Measurements from ENCODE around the gene C4B.
"Not testable (repeated sequence)": the region's sequence is repeated elsewhere in the genome, so short reads cannot be mapped to it uniquely, and the experiment has no call there.

The C4B gene

GRCh38 chr6:31981744-31982143, 32.9 kb upstream of the C4B start, which contains the start of gene C4A:
Gene C4A, plus strand, starts transcription at chr6:31982057. Its CDS starts 51 bp downstream, at chr6:31982108.
- not testable (repeated sequence) for DNase-seq

- DNase-seq = not testable (repeated sequence)
Measured at GRCh38 chr6:31989363-31989762, 25.2 kb upstream of the C4B start.

DNA sequence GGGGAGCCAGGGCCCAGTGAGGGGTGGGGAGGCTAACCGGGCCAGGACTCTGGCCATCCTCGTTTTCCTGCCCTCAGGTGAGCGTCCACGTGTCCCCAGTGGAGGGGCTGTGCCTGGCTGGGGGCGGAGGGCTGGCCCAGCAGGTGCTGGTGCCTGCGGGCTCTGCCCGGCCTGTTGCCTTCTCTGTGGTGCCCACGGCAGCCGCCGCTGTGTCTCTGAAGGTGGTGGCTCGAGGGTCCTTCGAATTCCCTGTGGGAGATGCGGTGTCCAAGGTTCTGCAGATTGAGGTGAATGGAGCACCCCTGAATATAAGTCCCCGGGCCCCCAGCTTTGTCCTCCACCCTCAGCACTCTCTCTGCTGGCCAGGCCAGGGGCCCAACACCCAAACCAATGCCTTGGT, 20.2 kb upstream of the C4B start:
- DNase-seq = not testable (repeated sequence)

- DNase-seq = not testable (repeated sequence)
Measured at GRCh38 chr6:31996385-31996784, 18.2 kb upstream of the C4B start.

DNA sequence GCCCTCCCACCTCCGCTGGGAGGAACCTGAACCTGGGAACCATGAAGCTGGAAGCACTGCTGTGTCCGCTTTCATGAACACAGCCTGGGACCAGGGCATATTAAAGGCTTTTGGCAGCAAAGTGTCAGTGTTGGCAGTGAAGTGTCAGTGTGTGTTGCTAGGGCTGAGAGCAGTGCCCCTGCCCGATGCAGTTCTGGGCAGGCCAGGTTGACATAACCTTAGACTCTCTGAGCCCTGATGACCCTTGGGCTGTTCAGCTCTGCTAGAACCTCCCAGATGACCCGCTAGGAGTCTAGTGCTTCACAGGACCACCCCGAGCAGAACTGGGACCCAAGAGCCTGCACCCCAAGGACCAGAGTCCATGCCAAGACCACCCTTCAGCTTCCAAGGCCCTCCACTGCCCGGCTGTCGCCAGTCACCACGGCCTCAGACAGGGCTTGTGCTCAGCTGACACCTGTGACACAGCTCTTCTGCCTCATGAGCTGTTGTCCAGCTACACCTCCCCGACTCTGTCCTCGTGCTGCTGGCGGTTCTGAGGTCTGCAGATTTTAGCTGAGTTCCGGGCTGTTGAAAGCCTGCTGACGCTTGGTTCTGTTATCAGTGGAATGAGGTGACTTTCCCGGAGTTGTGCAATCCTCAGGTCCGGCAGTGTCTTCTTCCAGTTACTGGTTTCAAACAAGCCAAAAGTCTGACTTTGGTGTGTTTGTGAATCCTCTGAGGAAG, 11.9 kb upstream of the C4B start:
- DNase-seq = not testable (repeated sequence)

- not testable (repeated sequence) for DNase-seq
Measured at GRCh38 chr6:32003301-32003700, 11.3 kb upstream of the C4B start.

- not testable (repeated sequence) for DNase-seq
Measured at GRCh38 chr6:32004393-32004792, 10.2 kb upstream of the C4B start.

- DNase-seq = peak in 1 of 2 experiments; percentile 41
Measured at GRCh38 chr6:32004864-32005537, 9.6 kb upstream of the C4B start.

- peak in 1 of 2 experiments; percentile 12 for DNase-seq
Measured at GRCh38 chr6:32005538-32005880, 9.1 kb upstream of the C4B start.

DNA sequence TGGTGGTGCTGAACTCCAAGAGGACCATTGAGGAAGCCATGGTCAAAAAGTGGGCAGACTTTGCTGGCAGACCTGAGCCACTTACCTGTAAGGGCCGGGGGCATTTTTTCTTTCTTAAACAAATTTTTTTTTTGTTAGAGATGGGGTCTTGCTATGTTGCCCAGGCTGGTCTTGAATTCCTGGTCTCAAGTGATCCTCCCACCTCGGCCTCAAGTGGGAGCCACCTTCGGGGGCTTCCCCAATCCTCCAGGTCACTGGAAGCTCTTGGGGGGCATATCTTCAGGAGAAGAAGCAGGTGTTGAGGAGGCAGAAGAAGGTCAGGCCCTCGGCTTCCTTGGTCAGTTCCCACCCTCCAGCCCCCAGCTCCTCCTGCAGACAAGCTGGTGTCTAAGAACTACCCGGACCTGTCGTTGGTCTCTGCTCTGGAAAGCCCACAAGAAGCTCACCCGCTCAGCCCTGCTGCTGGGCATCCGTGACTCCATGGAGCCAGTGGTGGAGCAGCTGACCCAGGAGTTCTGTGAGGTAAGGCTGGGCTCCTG, 8.5 kb upstream of the C4B start:
- not testable (repeated sequence) for DNase-seq

DNA sequence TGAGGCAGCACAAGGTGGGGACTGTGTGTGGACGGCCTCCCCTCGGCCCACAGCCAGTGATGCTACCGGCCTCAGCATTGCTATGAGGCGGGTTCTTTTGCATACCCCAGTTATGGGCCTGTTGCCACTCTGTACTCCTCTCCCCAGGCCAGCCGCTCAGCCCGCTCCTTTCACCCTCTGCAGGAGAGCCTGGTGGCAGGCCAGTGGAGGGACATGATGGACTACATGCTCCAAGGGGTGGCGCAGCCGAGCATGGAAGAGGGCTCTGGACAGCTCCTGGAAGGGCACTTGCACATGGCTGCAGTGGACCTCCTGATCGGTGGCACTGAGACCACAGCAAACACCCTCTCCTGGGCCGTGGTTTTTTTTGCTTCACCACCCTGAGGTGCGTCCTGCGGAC, 7.5 kb upstream of the C4B start:
- DNase-seq = not testable (repeated sequence)

DNA sequence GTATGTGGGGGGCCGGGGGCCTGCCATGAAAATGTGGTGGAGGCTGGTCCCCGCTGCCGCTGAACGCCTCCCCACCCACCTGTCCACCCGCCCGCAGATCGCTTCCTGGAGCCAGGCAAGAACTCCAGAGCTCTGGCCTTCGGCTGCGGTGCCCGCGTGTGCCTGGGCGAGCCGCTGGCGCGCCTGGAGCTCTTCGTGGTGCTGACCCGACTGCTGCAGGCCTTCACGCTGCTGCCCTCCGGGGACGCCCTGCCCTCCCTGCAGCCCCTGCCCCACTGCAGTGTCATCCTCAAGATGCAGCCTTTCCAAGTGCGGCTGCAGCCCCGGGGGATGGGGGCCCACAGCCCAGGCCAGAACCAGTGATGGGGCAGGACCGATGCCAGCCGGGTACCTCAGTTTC, 6.6 kb upstream of the C4B start:
- not testable (repeated sequence) for DNase-seq

DNA sequence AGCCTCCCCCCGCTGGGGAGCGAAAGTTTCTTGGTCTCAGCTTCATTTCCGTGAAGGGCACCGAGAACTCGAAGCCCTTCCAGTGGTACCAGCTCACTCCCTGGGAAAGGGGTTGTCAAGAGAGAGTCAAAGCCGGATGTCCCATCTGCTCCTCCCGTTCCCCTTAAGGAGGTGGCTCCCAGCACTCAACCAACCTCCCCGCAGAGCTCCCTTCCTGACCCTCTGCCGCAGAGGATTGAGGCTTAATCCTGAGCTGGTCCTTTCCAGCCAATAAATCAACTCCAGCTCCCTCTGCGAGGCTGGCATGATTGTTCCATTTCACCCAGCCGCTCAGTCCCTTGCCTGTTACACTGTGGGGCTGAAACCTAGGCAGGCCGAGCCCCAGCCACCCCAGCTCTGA, 6.0 kb upstream of the C4B start:
- DNase-seq = not testable (repeated sequence)

- DNase-seq = not testable (repeated sequence)
Measured at GRCh38 chr6:32009537-32009936, 5.1 kb upstream of the C4B start.

- not testable (repeated sequence) for DNase-seq
Measured at GRCh38 chr6:32010856-32011530, 3.6 kb upstream of the C4B start.

GRCh38 chr6:32012941-32013617, 1.5 kb upstream of the C4B start:
- not testable (repeated sequence) for DNase-seq

DNA sequence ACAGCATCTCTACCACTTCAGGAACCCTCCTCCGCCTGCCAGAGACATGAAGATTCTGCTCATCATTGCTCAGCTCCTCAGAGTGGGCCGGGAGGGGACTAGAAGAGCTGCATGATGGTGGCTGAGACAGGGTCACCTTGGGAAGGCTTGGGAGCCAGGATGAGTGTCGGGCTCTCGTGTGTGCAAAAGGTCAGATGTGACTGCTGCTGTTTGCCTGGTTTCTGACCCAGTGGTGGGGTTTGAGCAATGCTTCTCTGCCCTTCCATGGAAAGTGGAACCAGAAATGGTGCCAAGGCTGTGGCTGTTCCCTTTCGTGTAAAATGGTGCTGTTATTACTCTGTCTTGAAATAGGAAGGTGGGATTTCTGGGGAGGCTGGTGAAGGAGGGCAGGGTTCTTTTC, 857 bp upstream of the C4B start:
- DNase-seq = not testable (repeated sequence)

DNA sequence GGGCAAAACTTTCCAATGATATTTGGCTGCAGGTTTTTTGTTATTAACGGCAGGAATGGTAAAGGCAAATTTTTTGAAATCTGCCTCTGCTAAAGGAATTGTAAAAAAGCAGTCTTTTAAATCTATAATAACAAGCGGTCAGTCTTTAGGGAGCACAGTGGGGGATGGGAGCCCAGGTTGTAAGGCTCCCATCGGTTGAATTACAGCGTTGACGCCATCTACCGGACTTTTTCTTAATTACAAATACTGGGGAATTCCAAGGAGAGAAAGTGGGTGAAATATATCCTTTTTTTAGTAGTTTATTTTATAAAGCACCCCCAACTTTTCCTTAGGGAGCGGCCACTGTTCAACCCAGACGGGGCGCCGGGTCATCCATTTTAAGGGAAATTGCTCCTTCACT, 7.5 kb downstream of the C4B start:
- not testable (repeated sequence) for DNase-seq

GRCh38 chr6:32028631-32029030, 14.0 kb downstream of the C4B start:
- DNase-seq = not testable (repeated sequence)

DNA sequence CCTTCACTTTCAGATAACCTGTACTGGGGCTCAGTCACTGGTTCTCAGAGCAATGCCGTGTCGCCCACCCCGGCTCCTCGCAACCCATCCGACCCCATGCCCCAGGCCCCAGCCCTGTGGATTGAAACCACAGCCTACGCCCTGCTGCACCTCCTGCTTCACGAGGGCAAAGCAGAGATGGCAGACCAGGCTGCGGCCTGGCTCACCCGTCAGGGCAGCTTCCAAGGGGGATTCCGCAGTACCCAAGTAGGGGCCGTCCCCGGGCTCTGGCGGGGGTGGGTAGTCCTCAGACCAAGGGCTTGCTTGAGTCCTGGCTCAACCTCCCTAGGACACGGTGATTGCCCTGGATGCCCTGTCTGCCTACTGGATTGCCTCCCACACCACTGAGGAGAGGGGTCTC, 15.0 kb downstream of the C4B start:
- not testable (repeated sequence) for DNase-seq

DNA sequence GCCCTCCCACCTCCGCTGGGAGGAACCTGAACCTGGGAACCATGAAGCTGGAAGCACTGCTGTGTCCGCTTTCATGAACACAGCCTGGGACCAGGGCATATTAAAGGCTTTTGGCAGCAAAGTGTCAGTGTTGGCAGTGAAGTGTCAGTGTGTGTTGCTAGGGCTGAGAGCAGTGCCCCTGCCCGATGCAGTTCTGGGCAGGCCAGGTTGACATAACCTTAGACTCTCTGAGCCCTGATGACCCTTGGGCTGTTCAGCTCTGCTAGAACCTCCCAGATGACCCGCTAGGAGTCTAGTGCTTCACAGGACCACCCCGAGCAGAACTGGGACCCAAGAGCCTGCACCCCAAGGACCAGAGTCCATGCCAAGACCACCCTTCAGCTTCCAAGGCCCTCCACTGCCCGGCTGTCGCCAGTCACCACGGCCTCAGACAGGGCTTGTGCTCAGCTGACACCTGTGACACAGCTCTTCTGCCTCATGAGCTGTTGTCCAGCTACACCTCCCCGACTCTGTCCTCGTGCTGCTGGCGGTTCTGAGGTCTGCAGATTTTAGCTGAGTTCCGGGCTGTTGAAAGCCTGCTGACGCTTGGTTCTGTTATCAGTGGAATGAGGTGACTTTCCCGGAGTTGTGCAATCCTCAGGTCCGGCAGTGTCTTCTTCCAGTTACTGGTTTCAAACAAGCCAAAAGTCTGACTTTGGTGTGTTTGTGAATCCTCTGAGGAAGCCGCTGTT, 20.9 kb downstream of the C4B start:
- not testable (repeated sequence) for DNase-seq

- not testable (repeated sequence) for DNase-seq
Measured at GRCh38 chr6:32037136-32037535, 22.5 kb downstream of the C4B start.

Measured in NCI-H2081 (cell line).